ENCODE measurements around the gene ADISSP.
A peak's percentile ranks its signal among the peaks of the same experiment; 100 is the strongest.

Gene ADISSP

GRCh38 chr20:3783068-3783489 lies 15.5 kb upstream of the ADISSP start:
- TF ChIP-seq JUND (IDR thresholded peaks at IDR 0.05; ENCODE audit: low read depth) = no peak
- in situ Hi-C loops (cut with HindIII; ENCODE audit: low pct_unique_long_range_greater_than_20kb, low sequenced_read_pairs) = no loop called here
- DNase-seq (ENCODE audit: low read depth in 1 of 2, low spot score in 1 of 2) = peak in 1 of 2 experiments; percentile 60

GRCh38 chr20:3782597-3782996 lies 15.0 kb upstream of the ADISSP start:
- in situ Hi-C loops (cut with HindIII; ENCODE audit: low pct_unique_long_range_greater_than_20kb, low sequenced_read_pairs) = no loop called here
- TF ChIP-seq JUND (IDR thresholded peaks at IDR 0.05; ENCODE audit: low read depth) = no peak

GRCh38 chr20:3781153-3781910 lies 13.8 kb upstream of the ADISSP start, which contains the start of gene SPEF1:
TSS of gene SPEF1 (minus strand) at chr20:3781448. CDS start at chr20:3781287, 161 bp downstream.
- DNase-seq (ENCODE audit: low read depth in 1 of 2, low spot score in 1 of 2) = peak; percentile 97 to 98
- in situ Hi-C loops (cut with HindIII; ENCODE audit: low pct_unique_long_range_greater_than_20kb, low sequenced_read_pairs) = no loop called here
- no peak for TF ChIP-seq JUND (IDR thresholded peaks at IDR 0.05; ENCODE audit: low read depth)

More at GRCh38 chr20:3782597-3782996, 15.0 kb upstream of the ADISSP start:
- DNase-seq (ENCODE audit: low read depth in 1 of 2, low spot score in 1 of 2) = no peak

GRCh38 chr20:3778976-3779375 lies 11.4 kb upstream of the ADISSP start:
- in situ Hi-C loops (cut with HindIII; ENCODE audit: low pct_unique_long_range_greater_than_20kb, low sequenced_read_pairs) = no loop called here
- TF ChIP-seq JUND (IDR thresholded peaks at IDR 0.05; ENCODE audit: low read depth) = no peak
- DNase-seq (ENCODE audit: low read depth in 1 of 2, low spot score in 1 of 2) = no peak

GRCh38 chr20:3777716-3778629 lies 10.4 kb upstream of the ADISSP start:
- peak; percentile 56 to 80 for DNase-seq (ENCODE audit: low read depth in 1 of 2, low spot score in 1 of 2)
- in situ Hi-C loops (cut with HindIII; ENCODE audit: low pct_unique_long_range_greater_than_20kb, low sequenced_read_pairs) = no loop called here
- no peak for TF ChIP-seq JUND (IDR thresholded peaks at IDR 0.05; ENCODE audit: low read depth)

GRCh38 chr20:3777381-3777715 lies 9.8 kb upstream of the ADISSP start:
- TF ChIP-seq JUND (IDR thresholded peaks at IDR 0.05; ENCODE audit: low read depth) = no peak
- no peak for DNase-seq (ENCODE audit: low read depth in 1 of 2, low spot score in 1 of 2)
- in situ Hi-C loops (cut with HindIII; ENCODE audit: low pct_unique_long_range_greater_than_20kb, low sequenced_read_pairs) = no loop called here

GRCh38 chr20:3775457-3776108 lies 8.0 kb upstream of the ADISSP start:
- DNase-seq (ENCODE audit: low read depth in 1 of 2, low spot score in 1 of 2) = no peak
- TF ChIP-seq JUND (IDR thresholded peaks at IDR 0.05; ENCODE audit: low read depth) = no peak
- in situ Hi-C loops (cut with HindIII; ENCODE audit: low pct_unique_long_range_greater_than_20kb, low sequenced_read_pairs) = no loop called here

- no peak for TF ChIP-seq JUND (IDR thresholded peaks at IDR 0.05; ENCODE audit: low read depth)
- in situ Hi-C loops (cut with HindIII; ENCODE audit: low pct_unique_long_range_greater_than_20kb, low sequenced_read_pairs) = no loop called here
These were observed 4.1 kb upstream of the ADISSP start for GRCh38 chr20:3771552-3772058.

GRCh38 chr20:3768342-3769130 lies 983 bp upstream of the ADISSP start:
- no peak for TF ChIP-seq JUND (IDR thresholded peaks at IDR 0.05; ENCODE audit: low read depth)
- in situ Hi-C loops (cut with HindIII; ENCODE audit: low pct_unique_long_range_greater_than_20kb, low sequenced_read_pairs) = no loop called here
- peak in 1 of 2 experiments; percentile 71 for DNase-seq (ENCODE audit: low read depth in 1 of 2, low spot score in 1 of 2)

More at GRCh38 chr20:3771552-3772058, 4.1 kb upstream of the ADISSP start:
- DNase-seq (ENCODE audit: low read depth in 1 of 2, low spot score in 1 of 2) = no peak

- no peak for TF ChIP-seq JUND (IDR thresholded peaks at IDR 0.05; ENCODE audit: low read depth)
- in situ Hi-C loops (cut with HindIII; ENCODE audit: low pct_unique_long_range_greater_than_20kb, low sequenced_read_pairs) = no loop called here
- no peak for DNase-seq (ENCODE audit: low read depth in 1 of 2, low spot score in 1 of 2)
These were observed 485 bp downstream of the ADISSP start for GRCh38 chr20:3767110-3767426.

- TF ChIP-seq JUND (IDR thresholded peaks at IDR 0.05; ENCODE audit: low read depth) = no peak
- in situ Hi-C loops (cut with HindIII; ENCODE audit: low pct_unique_long_range_greater_than_20kb, low sequenced_read_pairs) = no loop called here
- DNase-seq (ENCODE audit: low read depth in 1 of 2, low spot score in 1 of 2) = no peak
These were observed 987 bp downstream of the ADISSP start for GRCh38 chr20:3766422-3767109.

Measured in T47D (cell line).